Activated naive CD4-positive, alpha-beta T cell treated with anti-CD3 and anti-CD28 coated beads, Interleukin-2, amount 50 U/mL, for 24 hours (primary cell): ENCODE measurements around the gene DHX35.
"Not testable (repeated sequence)": the region's sequence is repeated elsewhere in the genome, so short reads cannot be mapped to it uniquely, and the experiment has no call there.

Source experiments
- H3K27ac Mint-ChIP-seq: one replicate; pipeline ENCODE4 v1.8.0; 2021; ENCODE audit warnings: mild to moderate bottlenecking, mixed read lengths
- H3K27me3 Mint-ChIP-seq: one replicate; pipeline ENCODE4 v1.8.0; 2021; ENCODE audit warnings: mixed read lengths
- H3K36me3 Mint-ChIP-seq: one replicate; pipeline ENCODE4 v1.8.0; 2021; ENCODE audit warnings: mixed read lengths
- H3K4me1 Mint-ChIP-seq: one replicate; pipeline ENCODE4 v1.8.0; 2021; ENCODE audit warnings: mixed read lengths
- H3K4me3 Mint-ChIP-seq: one replicate; pipeline ENCODE4 v1.8.0; 2021; ENCODE audit warnings: mild to moderate bottlenecking, mixed read lengths
- H3K9me3 Mint-ChIP-seq: one replicate; pipeline ENCODE4 v1.8.0; 2021; ENCODE audit warnings: mixed read lengths

DHX35 gene

GRCh38 chr20:38960187-38960687, 1.9 kb upstream of the DHX35 start:
- H3K4me1 Mint-ChIP-seq, result peaks cover 32% of the 10 kb centered on the region
- H3K27ac Mint-ChIP-seq, H3K27me3 Mint-ChIP-seq, H3K4me3 Mint-ChIP-seq, H3K36me3 Mint-ChIP-seq, H3K9me3 Mint-ChIP-seq: not testable (repeated sequence)

- H3K4me3 Mint-ChIP-seq, result peak overlapping the region; percentile 97
- no peaks in the 10 kb centered on the region for H3K27me3 Mint-ChIP-seq
- no peaks in the 10 kb centered on the region for H3K9me3 Mint-ChIP-seq
- peak overlapping the region; percentile 98 for H3K27ac Mint-ChIP-seq
- peaks cover 3% of the 10 kb centered on the region for H3K36me3 Mint-ChIP-seq
- H3K4me1 Mint-ChIP-seq, result peaks cover 45% of the 10 kb centered on the region
These were observed 557 bp upstream of the DHX35 start for GRCh38 chr20:38961530-38962043.

- peak overlapping the region; percentile 96 for H3K27ac Mint-ChIP-seq
- H3K36me3 Mint-ChIP-seq, result peaks cover 3% of the 10 kb centered on the region
- no peaks in the 10 kb centered on the region for H3K9me3 Mint-ChIP-seq
- peak overlapping the region; percentile 97 for H3K4me3 Mint-ChIP-seq
- H3K27me3 Mint-ChIP-seq, result no peaks in the 10 kb centered on the region
- H3K4me1 Mint-ChIP-seq, result peaks cover 53% of the 10 kb centered on the region
These were observed 821 bp downstream of the DHX35 start for GRCh38 chr20:38962928-38963401.

GRCh38 chr20:38963745-38964144, 1.6 kb downstream of the DHX35 start:
- Mint-ChIP-seq H3K36me3 (peaks cover 3% of the 10 kb centered on the region), H3K4me1 (peaks cover 53% of the 10 kb centered on the region), H3K4me3 (no peak overlapping the region), H3K27ac (no peak overlapping the region), H3K9me3 (no peaks in the 10 kb centered on the region), H3K27me3 (no peaks in the 10 kb centered on the region)

DNA sequence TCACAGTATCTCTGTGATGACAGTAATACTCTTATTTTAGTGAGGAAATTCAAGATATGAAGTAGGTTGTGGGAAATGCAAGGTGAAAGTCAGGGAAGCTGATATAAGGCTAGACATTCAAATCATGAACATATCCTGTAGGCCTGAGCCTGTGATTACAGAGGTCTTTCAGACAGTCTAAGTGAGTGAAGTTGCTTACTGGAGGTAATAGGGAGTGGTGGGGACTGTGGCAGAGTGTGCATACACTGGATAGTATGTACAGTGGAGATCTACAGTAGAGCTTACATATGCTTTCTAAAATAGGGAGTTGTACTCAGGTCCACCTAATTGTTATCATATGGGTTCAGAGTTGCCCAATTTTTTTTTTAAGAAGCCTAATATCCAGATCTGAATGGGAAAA, 3.1 kb downstream of the DHX35 start:
- Mint-ChIP-seq H3K36me3 (peaks cover 8% of the 10 kb centered on the region), H3K27me3 (no peaks in the 10 kb centered on the region), H3K27ac (no peak overlapping the region), H3K4me1 (peaks cover 54% of the 10 kb centered on the region), H3K9me3 (no peaks in the 10 kb centered on the region), H3K4me3 (no peak overlapping the region)

DNA sequence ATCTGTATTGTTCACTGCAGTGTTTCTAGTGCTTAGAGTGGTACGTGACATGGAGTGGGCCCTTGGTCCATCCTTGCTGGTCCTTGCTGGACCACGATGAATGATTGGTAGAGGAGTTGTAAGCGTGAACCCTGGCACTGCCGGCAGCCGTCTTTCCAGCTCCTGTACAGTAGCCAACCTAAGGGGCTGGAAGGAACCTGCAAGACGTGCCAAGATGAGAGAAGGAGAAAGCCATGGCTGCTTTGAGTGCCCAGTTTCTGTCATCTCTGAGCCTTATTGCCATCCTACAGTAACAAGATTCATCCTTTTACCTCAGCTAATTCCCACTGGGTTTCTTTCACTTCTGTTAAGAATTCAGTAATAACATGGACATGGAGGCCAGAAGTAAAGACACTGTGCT, 5.9 kb downstream of the DHX35 start:
- no peak overlapping the region for H3K4me3 Mint-ChIP-seq
- no peaks in the 10 kb centered on the region for H3K27me3 Mint-ChIP-seq
- peaks cover 19% of the 10 kb centered on the region for H3K36me3 Mint-ChIP-seq
- peaks cover 52% of the 10 kb centered on the region for H3K4me1 Mint-ChIP-seq
- no peak overlapping the region for H3K27ac Mint-ChIP-seq
- no peaks in the 10 kb centered on the region for H3K9me3 Mint-ChIP-seq

- no peaks in the 10 kb centered on the region for H3K27me3 Mint-ChIP-seq
- H3K36me3 Mint-ChIP-seq, result peaks cover 25% of the 10 kb centered on the region
- H3K4me3 Mint-ChIP-seq, result no peak overlapping the region
- H3K9me3 Mint-ChIP-seq, result no peaks in the 10 kb centered on the region
- no peak overlapping the region for H3K27ac Mint-ChIP-seq
- H3K4me1 Mint-ChIP-seq, result peaks cover 45% of the 10 kb centered on the region
These were observed 7.6 kb downstream of the DHX35 start for GRCh38 chr20:38969708-38970107.

DNA sequence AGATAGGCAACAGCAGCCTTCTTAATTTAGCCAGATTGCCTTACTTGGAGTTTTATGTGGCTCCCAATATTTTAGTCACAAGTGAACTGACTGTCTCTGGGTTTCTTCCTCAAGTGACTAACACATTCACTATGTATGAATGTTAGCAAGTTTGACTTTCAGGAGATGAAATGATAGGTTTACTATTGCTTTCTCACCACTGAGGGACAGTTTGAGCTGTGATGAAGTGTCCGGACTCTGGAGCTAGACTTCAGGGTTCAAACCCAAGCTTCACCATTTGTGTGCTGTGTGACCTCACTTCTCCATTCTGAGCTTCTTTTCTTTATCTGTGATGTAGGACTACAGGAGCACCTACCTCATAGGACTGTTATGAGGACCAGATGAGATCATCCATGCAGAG, 8.2 kb downstream of the DHX35 start:
- Mint-ChIP-seq H3K27me3 (no peaks in the 10 kb centered on the region), H3K4me1 (peaks cover 40% of the 10 kb centered on the region), H3K9me3 (no peaks in the 10 kb centered on the region), H3K27ac (no peak overlapping the region), H3K4me3 (no peak overlapping the region), H3K36me3 (peaks cover 25% of the 10 kb centered on the region)

DNA sequence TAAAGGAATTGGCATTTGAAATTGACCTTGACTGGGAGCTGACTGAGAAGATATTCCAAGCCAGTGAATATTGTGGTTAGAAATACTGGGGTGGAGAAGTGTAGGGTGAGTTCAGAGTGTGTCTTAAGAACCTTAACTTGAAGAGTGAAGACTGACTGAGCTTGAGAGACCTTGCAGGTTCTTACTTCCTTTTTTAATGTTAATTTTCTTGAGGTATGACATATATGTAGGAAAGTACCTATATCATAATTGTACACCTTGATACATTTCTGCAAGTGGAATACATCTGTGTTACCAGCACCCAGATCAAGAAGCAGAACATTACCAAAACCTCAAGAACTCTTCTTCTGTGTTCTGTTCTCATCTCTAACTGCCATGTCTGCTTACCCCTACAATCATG, 11.0 kb downstream of the DHX35 start:
- Mint-ChIP-seq H3K36me3 (peaks cover 25% of the 10 kb centered on the region), H3K9me3 (no peaks in the 10 kb centered on the region), H3K4me1 (peaks cover 18% of the 10 kb centered on the region), H3K4me3 (no peak overlapping the region), H3K27ac (no peak overlapping the region), H3K27me3 (no peaks in the 10 kb centered on the region)

GRCh38 chr20:38973645-38974044, 11.5 kb downstream of the DHX35 start:
- H3K4me3 Mint-ChIP-seq, result no peak overlapping the region
- no peaks in the 10 kb centered on the region for H3K9me3 Mint-ChIP-seq
- H3K27me3 Mint-ChIP-seq, result no peaks in the 10 kb centered on the region

DNA sequence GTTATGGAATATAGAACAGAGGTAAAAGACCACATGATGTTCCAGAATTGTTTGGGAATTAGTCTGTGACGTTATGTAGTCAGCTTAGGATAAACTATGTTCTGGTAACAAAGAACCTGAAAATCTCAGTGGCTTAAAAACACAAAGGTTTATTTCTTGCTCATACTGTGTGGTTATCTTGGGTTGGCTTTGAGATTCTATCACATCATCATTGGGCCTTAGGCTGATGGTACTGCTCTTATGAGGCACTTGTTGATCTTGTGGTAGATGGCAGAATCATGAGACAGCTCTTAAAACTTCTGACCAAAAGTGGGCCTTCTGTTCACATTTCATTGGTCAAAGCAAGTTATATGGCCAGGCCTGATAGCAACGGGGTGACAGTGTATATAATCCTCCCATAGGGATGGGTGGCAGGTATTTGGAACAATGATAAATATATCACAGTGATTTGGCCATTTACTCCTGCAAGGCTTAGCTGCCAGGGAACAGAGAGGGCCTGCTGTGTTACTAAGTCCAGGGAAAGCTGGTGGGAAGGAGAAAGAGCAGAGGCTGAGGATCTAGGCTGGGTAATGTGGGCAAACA, 13.5 kb downstream of the DHX35 start:
- Mint-ChIP-seq H3K4me1 (peaks cover 20% of the 10 kb centered on the region), H3K27me3 (no peaks in the 10 kb centered on the region), H3K36me3 (peaks cover 20% of the 10 kb centered on the region), H3K4me3 (no peak overlapping the region), H3K27ac (no peak overlapping the region), H3K9me3 (no peaks in the 10 kb centered on the region)

More at GRCh38 chr20:38973645-38974044, 11.5 kb downstream of the DHX35 start:
- Mint-ChIP-seq H3K27ac (no peak overlapping the region), H3K4me1 (peaks cover 18% of the 10 kb centered on the region), H3K36me3 (peaks cover 25% of the 10 kb centered on the region)

GRCh38 chr20:38979434-38979833, 17.3 kb downstream of the DHX35 start:
- Mint-ChIP-seq H3K27ac (no peak overlapping the region), H3K4me1 (peaks cover 18% of the 10 kb centered on the region), H3K9me3 (no peaks in the 10 kb centered on the region), H3K36me3 (peaks cover 9% of the 10 kb centered on the region), H3K4me3 (no peak overlapping the region), H3K27me3 (no peaks in the 10 kb centered on the region)

DNA sequence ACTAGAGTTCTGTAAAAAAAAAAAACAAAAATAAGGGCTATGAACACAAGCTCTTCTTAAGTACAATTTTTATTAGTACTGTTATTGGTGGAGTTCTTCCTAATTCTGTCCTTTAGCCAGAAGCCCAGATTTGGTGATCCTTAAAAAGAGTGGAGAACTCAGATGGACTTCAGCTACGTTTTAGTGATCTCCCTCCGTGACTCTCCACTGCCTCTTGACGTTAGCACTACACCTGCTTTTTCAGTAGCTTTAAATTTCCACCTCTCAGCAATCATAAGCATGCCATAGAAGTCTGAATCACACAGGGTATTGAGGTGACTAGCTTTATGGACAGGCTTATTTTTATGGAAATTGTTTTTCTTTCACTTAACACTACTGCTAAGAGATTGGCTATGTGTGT, 17.7 kb downstream of the DHX35 start:
- H3K27me3 Mint-ChIP-seq, result no peaks in the 10 kb centered on the region
- H3K27ac Mint-ChIP-seq, result no peak overlapping the region
- peaks cover 6% of the 10 kb centered on the region for H3K36me3 Mint-ChIP-seq
- H3K4me3 Mint-ChIP-seq, result no peak overlapping the region
- H3K4me1 Mint-ChIP-seq, result peaks cover 18% of the 10 kb centered on the region
- no peaks in the 10 kb centered on the region for H3K9me3 Mint-ChIP-seq

- Mint-ChIP-seq H3K4me1 (peaks cover 18% of the 10 kb centered on the region), H3K27me3 (no peaks in the 10 kb centered on the region), H3K36me3 (peaks cover 6% of the 10 kb centered on the region), H3K9me3 (no peaks in the 10 kb centered on the region), H3K4me3 (no peak overlapping the region), H3K27ac (no peak overlapping the region)
These were observed 20.1 kb downstream of the DHX35 start for GRCh38 chr20:38982291-38982690.

DNA sequence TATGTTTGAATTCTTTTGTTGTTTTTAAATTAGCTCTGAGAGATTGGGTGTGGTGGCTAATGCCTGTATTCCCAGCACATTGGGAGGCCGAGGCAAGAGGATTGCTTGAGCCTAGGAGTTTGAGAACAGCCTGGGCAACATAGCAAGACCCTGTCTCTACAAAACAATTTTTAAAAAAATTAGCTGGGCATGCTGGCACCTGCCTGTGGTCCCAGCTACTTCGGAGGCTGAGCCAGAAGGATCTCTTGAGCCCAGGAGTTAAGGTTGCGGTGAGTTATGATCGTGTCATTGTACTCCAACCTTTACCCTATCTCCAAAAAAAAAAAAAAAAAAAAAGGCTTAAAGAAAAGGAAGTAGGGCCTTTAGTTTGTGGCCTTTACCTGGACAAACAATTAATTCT, 22.9 kb downstream of the DHX35 start:
- Mint-ChIP-seq H3K27me3 (no peaks in the 10 kb centered on the region), H3K4me3 (no peak overlapping the region), H3K27ac (no peak overlapping the region), H3K36me3 (peaks cover 15% of the 10 kb centered on the region), H3K9me3 (no peaks in the 10 kb centered on the region), H3K4me1 (peaks cover 21% of the 10 kb centered on the region)

GRCh38 chr20:38985603-38986170, 23.5 kb downstream of the DHX35 start:
- Mint-ChIP-seq H3K9me3 (no peaks in the 10 kb centered on the region), H3K4me3 (no peak overlapping the region), H3K36me3 (peaks cover 15% of the 10 kb centered on the region), H3K4me1 (peaks cover 17% of the 10 kb centered on the region), H3K27me3 (no peaks in the 10 kb centered on the region), H3K27ac (no peak overlapping the region)
